ENCODE data around the gene MRPL21. TPM values are rescaled to one million over a fixed set of nuclear protein-coding genes. Genes with fewer than 3 reads are reported as not detected.

MRPL21 gene
- total and polyA plus RNA-seq, 2 experiments from 2014 or later = 62.4 to 232 TPM

GRCh38 chr11:68942751-68943271 lies 39.2 kb upstream of the MRPL21 start:
- DNase-seq (ENCODE audit: low spot score) = no peak

More at GRCh38 chr11:68942751-68943271, 39.2 kb upstream of the MRPL21 start:
- H3K27ac ChIP-seq (ENCODE audit: low read depth) = no peak overlapping the region
- H3K4me1 ChIP-seq (ENCODE audit: insufficient read depth) = no peaks in the 10 kb centered on the region; the same call in 1 of the 2 replicates
- no peaks in the 10 kb centered on the region for H3K27me3 ChIP-seq (ENCODE audit: insufficient read depth)
- TF ChIP-seq ZNF462 (CRISPR knock-in tag; IDR thresholded peaks at IDR 0.05) (no peak), ZNF331 (CRISPR knock-in tag; IDR thresholded peaks at IDR 0.05; ENCODE audit: low read depth) (no peak), STAT1 (IDR thresholded peaks at IDR 0.05; ENCODE audit: unreplicated experiment) (no peak), REST (IDR thresholded peaks at IDR 0.05; ENCODE audit: unreplicated experiment) (no peak), CTCF (conservative IDR thresholded peaks at IDR 0.05; ENCODE audit: low read depth in 2 of 2) (no peak), POLR2AphosphoS5 (IDR thresholded peaks at IDR 0.05; ENCODE audit: low read depth) (no peak), ZNF114 (CRISPR knock-in tag; IDR thresholded peaks at IDR 0.05) (no peak), JUNB (IDR thresholded peaks at IDR 0.05; ENCODE audit: unreplicated experiment) (no peak)
- no peaks in the 10 kb centered on the region for H3K79me2 ChIP-seq (replicated peaks; ENCODE audit: insufficient read depth)
- no peaks in the 10 kb centered on the region for H3K9me3 Mint-ChIP-seq
- peak; percentile 49 for ATAC-seq
- no peak overlapping the region for H3K4me2 ChIP-seq
- H3F3A ChIP-seq (replicated peaks; ENCODE audit: low read depth) = no peaks in the 10 kb centered on the region
- no peak overlapping the region for H3K4me3 Mint-ChIP-seq
- peaks cover 12% of the 10 kb centered on the region; the same call in 2 of the 3 replicates for H3K4me1 Mint-ChIP-seq
- no peaks in the 10 kb centered on the region for H3K36me3 ChIP-seq (ENCODE audit: insufficient read depth)
- H3K27ac Mint-ChIP-seq = no peak overlapping the region
- H3K27me3 Mint-ChIP-seq (ENCODE audit: insufficient read depth, low read depth, poor library complexity) = peaks cover 7% of the 10 kb centered on the region
- no peaks in the 10 kb centered on the region for H4K20me1 ChIP-seq (replicated peaks; ENCODE audit: insufficient read depth)
- peaks cover 4% of the 10 kb centered on the region; the same call in 1 of the 3 replicates for H3K36me3 Mint-ChIP-seq (ENCODE audit: low read depth)
- no peak overlapping the region for H3K4me3 ChIP-seq
- H2AFZ ChIP-seq = no peak overlapping the region
- no peaks in the 10 kb centered on the region for H3K9me2 ChIP-seq (ENCODE audit: insufficient read depth)

Measured in GM23338 (cell line).